NCI-H2171 (cell line): ENCODE results near the gene CYP2D6.

Experiments
- DNase-seq: peaks from one replicate; lab custom pipeline; 2025; lab: John Stamatoyannopoulos, UW

Gene CYP2D6

DNA sequence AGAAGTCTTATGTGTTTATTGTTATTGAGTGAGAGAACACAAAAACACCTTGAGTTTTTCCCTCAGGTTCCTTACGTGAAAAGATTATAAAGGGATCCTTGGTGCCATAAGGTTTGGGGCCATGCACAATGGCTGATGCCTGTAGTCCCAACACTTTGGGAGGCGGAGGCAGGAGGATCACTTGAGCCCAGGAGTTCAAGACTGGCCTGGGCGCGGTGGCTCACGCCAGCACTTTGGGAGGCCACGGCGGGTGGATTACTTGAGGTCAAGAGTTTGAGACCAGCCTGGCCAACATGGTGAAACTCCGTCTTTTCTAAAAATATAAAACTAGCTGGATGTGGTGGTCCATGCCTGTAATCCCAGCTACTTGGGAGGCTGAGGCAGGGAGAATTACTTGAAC lies 45.7 kb downstream of the CYP2D6 start:
- DNase-seq = no peak

GRCh38 chr22:42083119-42083518 lies 47.5 kb downstream of the CYP2D6 start:
- DNase-seq = no peak

GRCh38 chr22:42080287-42080686 lies 50.3 kb downstream of the CYP2D6 start:
- peak; percentile 31 for DNase-seq

DNA sequence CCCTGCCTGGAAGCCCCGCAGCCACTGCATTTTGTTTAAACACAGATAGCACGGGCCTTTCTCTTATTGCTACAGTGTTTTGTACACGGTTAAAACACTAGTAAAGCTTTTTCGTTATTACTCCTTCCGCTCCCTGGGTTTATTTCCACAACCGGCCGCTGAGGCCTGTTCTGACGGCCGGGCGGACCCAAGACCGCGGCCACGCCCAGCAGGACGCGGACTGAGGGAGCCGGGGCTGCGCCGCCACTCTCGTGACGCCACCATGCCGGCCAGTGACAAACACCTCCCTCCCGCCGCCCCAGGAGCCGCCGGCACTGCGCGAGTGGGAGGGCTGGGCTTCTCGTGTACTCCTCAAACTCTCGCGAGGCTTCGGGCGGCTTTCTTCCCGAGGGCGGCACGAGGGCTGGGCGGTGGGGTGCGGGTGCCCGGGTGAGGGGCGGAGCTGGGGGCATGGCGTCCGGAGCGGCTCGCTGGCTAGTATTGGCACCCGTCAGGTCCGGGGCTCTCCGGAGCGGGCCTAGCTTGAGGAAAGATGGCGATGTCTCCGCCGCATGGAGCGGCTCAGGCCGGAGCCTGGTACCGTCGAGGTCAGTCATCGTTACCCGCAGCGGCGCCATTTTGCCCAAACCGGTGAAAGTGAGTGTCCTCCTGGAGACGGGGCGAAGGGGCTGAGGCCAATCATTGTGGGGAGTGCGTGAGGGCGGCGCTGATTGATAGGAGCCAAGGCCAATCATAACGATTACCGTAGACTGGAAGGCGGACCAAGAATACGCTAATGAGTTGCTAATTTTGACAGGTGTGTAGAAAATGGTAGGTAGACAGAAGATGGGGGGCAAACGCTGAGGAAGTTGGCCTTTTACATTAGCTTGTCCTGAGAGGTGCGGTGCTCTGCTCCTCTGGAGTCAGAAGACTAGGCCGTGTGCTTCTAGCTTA lies 51.0 kb downstream of the CYP2D6 start, which contains the start of gene SMDT1:
Gene SMDT1, plus strand, starts transcription at position 382 of the 933 bp plus-strand sequence. Its CDS starts 69 bp downstream, at position 451.
- DNase-seq = peak; percentile 98

DNA sequence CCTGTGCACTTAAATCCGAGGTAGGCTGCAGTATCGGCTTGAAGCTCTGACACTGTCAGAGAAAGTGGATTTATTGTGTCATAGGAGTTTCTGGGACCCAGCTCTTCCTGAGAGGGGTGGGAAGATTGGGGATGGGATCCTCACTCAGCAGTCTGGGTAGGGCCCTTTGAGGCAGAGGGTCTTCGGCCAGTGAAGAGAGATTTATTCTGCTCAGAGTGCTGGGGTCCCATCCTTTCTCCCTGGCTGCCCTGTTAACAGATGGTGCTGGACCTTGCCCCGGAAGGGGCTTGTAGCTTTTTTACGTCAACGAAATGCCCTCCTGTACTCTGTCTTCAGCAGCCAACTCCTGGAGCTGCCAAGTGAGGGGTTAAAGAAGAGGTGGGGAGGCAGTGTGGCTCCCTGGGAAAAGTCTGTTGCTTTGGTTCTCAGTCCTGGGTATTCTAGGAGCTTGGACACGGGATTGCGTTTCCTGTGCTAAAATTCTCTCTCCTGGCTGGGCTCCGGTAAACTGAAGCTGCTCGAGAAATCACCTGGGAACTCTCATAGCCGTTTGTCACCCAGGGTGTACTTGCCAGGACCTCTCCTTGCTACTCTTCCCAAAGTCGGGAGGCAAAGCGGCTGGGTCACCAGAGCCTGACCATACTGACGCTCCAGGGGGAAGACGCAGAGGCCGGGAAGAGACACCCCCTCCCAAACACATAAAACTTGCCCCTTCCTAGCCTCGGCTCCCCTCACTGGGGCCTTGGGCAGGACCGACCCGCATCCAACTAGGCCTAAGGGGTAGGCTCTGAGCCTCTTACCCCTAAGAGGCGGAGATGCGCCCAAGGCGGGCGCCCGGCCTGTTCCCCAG lies 51.9 kb downstream of the CYP2D6 start:
- DNase-seq = no peak

DNA sequence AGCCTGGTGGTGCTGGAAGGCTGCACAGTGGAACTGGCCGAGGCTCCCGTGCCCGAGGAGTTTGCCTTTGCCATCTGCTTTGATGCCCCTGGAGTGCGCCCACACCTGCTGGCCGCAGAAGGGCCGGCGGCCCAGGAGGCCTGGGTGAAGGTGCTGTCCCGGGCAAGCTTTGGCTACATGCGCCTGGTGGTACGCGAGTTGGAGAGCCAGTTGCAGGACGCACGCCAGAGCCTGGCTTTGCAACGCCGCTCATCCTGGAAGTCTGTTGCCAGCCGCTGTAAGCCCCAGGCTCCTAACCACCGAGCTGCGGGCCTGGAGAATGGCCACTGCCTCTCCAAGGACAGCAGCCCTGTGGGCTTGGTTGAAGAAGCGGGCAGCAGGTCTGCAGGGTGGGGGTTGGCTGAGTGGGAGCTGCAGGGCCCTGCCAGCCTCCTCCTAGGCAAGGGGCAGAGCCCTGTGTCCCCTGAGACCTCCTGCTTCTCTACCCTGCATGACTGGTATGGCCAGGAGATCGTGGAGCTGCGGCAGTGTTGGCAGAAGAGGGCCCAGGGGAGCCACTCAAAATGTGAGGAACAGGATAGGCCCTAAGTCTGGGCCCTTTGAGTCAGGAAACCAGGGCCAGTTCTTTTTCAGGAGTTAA lies 53.0 kb downstream of the CYP2D6 start:
- DNase-seq = no peak

GRCh38 chr22:42076764-42077485 lies 53.7 kb downstream of the CYP2D6 start:
- DNase-seq = no peak
